ENCODE measurements around the gene CAB39L. TPM values are rescaled to one million over a fixed set of nuclear protein-coding genes. Genes with fewer than 3 reads are reported as not detected.

Gene CAB39L
- total and polyA plus RNA-seq, 12 donors: 7.1 to 33.2 (median 16.9) TPM

- no peaks in the 10 kb centered on the region for H3K27me3 ChIP-seq
- TF ChIP-seq CTCF (IDR thresholded peaks at IDR 0.05): no peak
- peaks cover 0 to 22% (median 0%) of the 10 kb centered on the region in 9 donors for H3K36me3 ChIP-seq
- intact Hi-C loops (cut with DNase I): no loop called here
- DNase-seq: no peak
- no peak for ATAC-seq
- H3K4me3 ChIP-seq: no peak overlapping the region
- no peaks in the 10 kb centered on the region for H3K9me3 ChIP-seq
- no peak overlapping the region for H3K27ac ChIP-seq
- 77 to 83% methylated on average over 7 of the region's 7 CpGs for WGBS, 2 donors
- peaks cover 0 to 21% (median 6%) of the 10 kb centered on the region in 9 donors for H3K4me1 ChIP-seq
These were observed 120.5 kb downstream of the CAB39L start for GRCh38 chr13:49323344-49323743.

- H3K27me3 ChIP-seq: no peaks in the 10 kb centered on the region
- peaks cover 0 to 20% (median 0%) of the 10 kb centered on the region in 9 donors for H3K36me3 ChIP-seq
- 56 to 76% methylated on average over 2 of the region's 2 CpGs for WGBS, 2 donors
- ATAC-seq: peak in 2 of 8 donors; percentile 51 to 56
- no peak for TF ChIP-seq CTCF (IDR thresholded peaks at IDR 0.05)
- H3K27ac ChIP-seq: peak overlapping the region in 1 of 10 donors; percentile 41
- peaks cover 0 to 21% (median 6%) of the 10 kb centered on the region in 9 donors for H3K4me1 ChIP-seq
- intact Hi-C loops (cut with DNase I): no loop called here
- no peak overlapping the region for H3K4me3 ChIP-seq
- no peak for DNase-seq
- H3K9me3 ChIP-seq: no peaks in the 10 kb centered on the region
These were observed 121.2 kb downstream of the CAB39L start for GRCh38 chr13:49322702-49323101.

DNA sequence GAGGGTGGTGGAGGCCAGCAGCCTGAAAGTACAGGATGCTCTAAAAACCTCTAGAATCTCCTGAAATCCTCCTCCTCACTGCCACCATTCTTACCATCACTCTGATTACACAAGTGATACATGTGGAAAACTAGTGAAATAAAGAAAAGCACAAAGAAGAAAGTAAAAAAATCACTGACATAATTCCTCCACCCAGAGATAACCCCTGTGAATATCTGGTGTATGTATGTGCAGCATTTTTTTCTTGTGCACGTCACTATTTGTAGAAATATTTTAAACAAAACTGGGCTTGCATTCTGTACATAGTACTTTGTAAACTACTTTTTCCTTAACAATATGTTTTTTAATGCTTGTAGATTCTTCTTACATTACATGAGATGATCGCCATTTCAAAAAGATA lies 122.9 kb downstream of the CAB39L start:
- no peaks in the 10 kb centered on the region for H3K27me3 ChIP-seq
- 87 to 93% methylated on average over 2 of the region's 2 CpGs for WGBS, 2 donors
- ATAC-seq: no peak
- H3K9me3 ChIP-seq: no peaks in the 10 kb centered on the region
- peaks cover 0 to 21% (median 6%) of the 10 kb centered on the region in 9 donors for H3K4me1 ChIP-seq
- intact Hi-C loops (cut with DNase I): no loop called here
- H3K4me3 ChIP-seq: no peak overlapping the region
- TF ChIP-seq CTCF (IDR thresholded peaks at IDR 0.05): no peak
- H3K36me3 ChIP-seq: peaks cover 0 to 17% (median 0%) of the 10 kb centered on the region in 9 donors
- DNase-seq: no peak
- no peak overlapping the region for H3K27ac ChIP-seq

DNA sequence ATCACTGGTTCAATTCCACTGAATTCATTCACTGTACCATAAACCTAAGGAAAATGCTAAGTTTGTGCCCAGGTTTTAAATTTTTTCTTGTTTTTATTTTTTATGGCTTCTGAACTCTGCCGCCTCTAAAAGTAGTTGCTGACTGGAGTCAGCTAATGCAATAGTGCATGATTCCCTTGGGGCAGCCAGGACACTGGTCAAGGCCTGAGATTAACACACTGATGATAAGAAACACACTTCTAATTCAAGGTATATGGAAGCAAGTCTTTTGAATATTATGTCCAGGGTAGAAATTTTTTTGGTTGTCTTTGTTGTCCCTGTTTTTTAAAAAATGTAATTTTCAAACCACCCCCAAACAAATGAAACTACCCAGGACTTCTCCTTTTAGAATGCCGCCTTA lies 123.9 kb downstream of the CAB39L start:
- H3K4me3 ChIP-seq: no peak overlapping the region
- intact Hi-C loops (cut with DNase I): no loop called here
- peaks cover 0 to 17% (median 0%) of the 10 kb centered on the region in 9 donors for H3K36me3 ChIP-seq
- no peak overlapping the region for H3K27ac ChIP-seq
- no peak for TF ChIP-seq CTCF (IDR thresholded peaks at IDR 0.05)
- no peak for DNase-seq
- no peaks in the 10 kb centered on the region for H3K27me3 ChIP-seq
- WGBS, 2 donors: 77 to 89% methylated on average over 2 of the region's 2 CpGs
- no peaks in the 10 kb centered on the region for H3K9me3 ChIP-seq
- ATAC-seq: no peak
- H3K4me1 ChIP-seq: peaks cover 0 to 24% (median 6%) of the 10 kb centered on the region in 9 donors
